WTC11 (cell line): Measurements from ENCODE around the gene SCN9A. TPM values are rescaled to one million over a fixed set of nuclear protein-coding genes. Genes with fewer than 3 reads are reported as not detected.

Experiments
- ATAC-seq: fragments of 200-7000 bp; cut with Tn5 transposase; 2 replicates; pipeline ENCODE4 v1.10.0; 2021; ENCODE audit warnings: mild to moderate bottlenecking, moderate library complexity
- CTCF ChIA-PET: fragments of 300-600 bp; sonication (Branson Sonifier 250); formaldehyde crosslinking; loops from one replicate; lab custom pipeline; 2021; ENCODE audit warnings: antibody characterized with exemption; lab: Charles Lee
- POLR2A ChIA-PET: fragments of 350-600 bp; sonication (Branson Sonifier 250); formaldehyde crosslinking; loops from one replicate; lab custom pipeline; 2021; ENCODE audit warnings: antibody characterized with exemption; lab: Charles Lee
- DNase-seq: peaks from one replicate; pipeline ENCODE4 v3.0.0; 2021; ENCODE audit warnings: low spot score
- H3K27ac Mint-ChIP-seq: 2 replicates; pipeline ENCODE4 v1.8.0; 2021; ENCODE audit warnings: mixed read lengths
- H3K27me3 Mint-ChIP-seq: 2 replicates; pipeline ENCODE4 v1.8.0; 2021; ENCODE audit warnings: low read depth, mild to moderate bottlenecking, moderate library complexity, mixed read lengths
- H3K36me3 Mint-ChIP-seq: 2 replicates; pipeline ENCODE4 v1.8.0; 2021; ENCODE audit warnings: mixed read lengths
- H3K4me1 Mint-ChIP-seq: 2 replicates; pipeline ENCODE4 v1.8.0; 2022; ENCODE audit warnings: mixed read lengths
- H3K4me3 Mint-ChIP-seq: 2 replicates; pipeline ENCODE4 v1.8.0; 2021; ENCODE audit warnings: mild to moderate bottlenecking, moderate library complexity, mixed read lengths
- H3K9me3 Mint-ChIP-seq: 2 replicates; pipeline ENCODE4 v1.8.0; 2021; ENCODE audit warnings: mixed read lengths
- AFF4 ChIP-seq: sonication (generic); formaldehyde crosslinking; IDR thresholded peaks from 2 replicates; pipeline ENCODE4 v1.8.1; 2023; ENCODE audit warnings: mild to moderate bottlenecking, missing genetic modification reagents, borderline replicate concordance
- CBFB ChIP-seq: sonication (generic); formaldehyde crosslinking; IDR thresholded peaks from 2 replicates; pipeline ENCODE4 v1.8.1; 2022; ENCODE audit warnings: mild to moderate bottlenecking, low read depth, missing genetic modification reagents
- FOXJ3 ChIP-seq: sonication (generic); formaldehyde crosslinking; IDR thresholded peaks from 2 replicates; pipeline ENCODE4 v1.9.0; 2021; ENCODE audit warnings: missing genetic modification reagents, mild to moderate bottlenecking, borderline replicate concordance
- FOXP1 ChIP-seq: sonication (generic); formaldehyde crosslinking; IDR thresholded peaks from 2 replicates; pipeline ENCODE4 v1.8.0; 2022; ENCODE audit warnings: missing genetic modification reagents, mild to moderate bottlenecking, moderate library complexity, borderline replicate concordance
- JUN ChIP-seq: sonication (generic); formaldehyde crosslinking; IDR thresholded peaks from 2 replicates; pipeline ENCODE4 v1.8.0; 2023; ENCODE audit warnings: mild to moderate bottlenecking, missing genetic modification reagents
- NFATC4 ChIP-seq: fragments of 250-450 bp; sonication (Bioruptor Pico); IDR thresholded peaks from 2 replicates; pipeline ENCODE4 v1.9.0; 2021; ENCODE audit warnings: mild to moderate bottlenecking
- USF2 ChIP-seq: sonication (generic); formaldehyde crosslinking; IDR thresholded peaks from 2 replicates; pipeline ENCODE4 v1.8.1; 2023; ENCODE audit warnings: mild to moderate bottlenecking, missing genetic modification reagents, moderate library complexity
- ZNF121 ChIP-seq: sonication (generic); formaldehyde crosslinking; IDR thresholded peaks from 2 replicates; pipeline ENCODE4 v1.8.0; 2023; ENCODE audit warnings: missing genetic modification reagents
- ZNF317 ChIP-seq: sonication (generic); formaldehyde crosslinking; IDR thresholded peaks from 2 replicates; pipeline ENCODE4 v1.8.1; 2023; ENCODE audit warnings: low read depth, mild to moderate bottlenecking, moderate library complexity, missing genetic modification reagents, borderline replicate concordance
- ZNF416 ChIP-seq: fragments of 250-450 bp; sonication (Bioruptor Pico); IDR thresholded peaks from 2 replicates; pipeline ENCODE4 v1.9.0; 2021; ENCODE audit warnings: mild to moderate bottlenecking, inconsistent platforms
- ZNF532 ChIP-seq: fragments of 250-450 bp; sonication (Bioruptor Pico); IDR thresholded peaks from 2 replicates; pipeline ENCODE4 v1.9.0; 2021; ENCODE audit warnings: mild to moderate bottlenecking, borderline replicate concordance
- total RNA-seq: library from RNA; stranded (reverse); gene quantifications from 3 replicates; pipeline ENCODE4 v1.2.3, GENCODE V29; 2021
- TF ChIP-seq, protein P1 (sequence below): sonication (generic); formaldehyde crosslinking; IDR thresholded peaks from 2 replicates; pipeline ENCODE4 v1.8.1; 2022; ENCODE audit warnings: low read depth, missing genetic modification reagents, borderline replicate concordance
- TF ChIP-seq, protein P2 (sequence below): sonication (generic); formaldehyde crosslinking; IDR thresholded peaks from 2 replicates; pipeline ENCODE4 v1.8.0; 2023; ENCODE audit warnings: mild to moderate bottlenecking, missing genetic modification reagents
- TF ChIP-seq, protein P3 (sequence below): sonication (generic); formaldehyde crosslinking; IDR thresholded peaks from 2 replicates; pipeline ENCODE4 v1.8.0; 2022; ENCODE audit warnings: missing genetic modification reagents

Gene SCN9A
- total RNA-seq, 1 experiment from 2014 or later = 7.3 TPM

DNA sequence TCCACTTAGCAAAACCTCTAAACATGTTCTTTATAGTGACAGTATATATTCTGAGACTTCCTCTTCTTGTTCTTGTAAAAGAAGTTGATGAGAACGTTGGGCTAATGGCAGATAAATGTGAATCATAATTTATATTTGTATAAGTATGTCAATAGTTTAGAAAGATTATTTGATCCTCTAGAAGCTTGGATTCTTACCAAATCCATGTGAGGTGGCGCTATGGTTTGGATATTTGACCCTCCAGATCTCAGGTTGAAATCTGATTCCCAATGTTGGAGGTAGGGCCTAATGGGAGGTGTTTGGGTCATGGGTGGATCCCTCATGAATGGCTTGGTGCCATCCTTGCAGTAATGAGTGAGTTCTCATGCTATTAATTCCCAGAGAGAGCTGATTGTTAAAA is 218.2 kb downstream of the SCN9A start (continued):
- TF ChIP-seq, protein P1, sequence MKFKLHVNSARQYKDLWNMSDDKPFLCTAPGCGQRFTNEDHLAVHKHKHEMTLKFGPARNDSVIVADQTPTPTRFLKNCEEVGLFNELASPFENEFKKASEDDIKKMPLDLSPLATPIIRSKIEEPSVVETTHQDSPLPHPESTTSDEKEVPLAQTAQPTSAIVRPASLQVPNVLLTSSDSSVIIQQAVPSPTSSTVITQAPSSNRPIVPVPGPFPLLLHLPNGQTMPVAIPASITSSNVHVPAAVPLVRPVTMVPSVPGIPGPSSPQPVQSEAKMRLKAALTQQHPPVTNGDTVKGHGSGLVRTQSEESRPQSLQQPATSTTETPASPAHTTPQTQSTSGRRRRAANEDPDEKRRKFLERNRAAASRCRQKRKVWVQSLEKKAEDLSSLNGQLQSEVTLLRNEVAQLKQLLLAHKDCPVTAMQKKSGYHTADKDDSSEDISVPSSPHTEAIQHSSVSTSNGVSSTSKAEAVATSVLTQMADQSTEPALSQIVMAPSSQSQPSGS (CRISPR knock-in tag) = no peak
- TF ChIP-seq FOXJ3 (CRISPR knock-in tag) = no peak

GRCh38 chr2:166156985-166157490 is 218.7 kb downstream of the SCN9A start:
- no peaks in the 10 kb centered on the region for H3K27me3 Mint-ChIP-seq
- H3K9me3 Mint-ChIP-seq = 0 out of 2 replicates have a peak, but pooled peaks cover 3% of the 10 kb centered on the region
- H3K4me1 Mint-ChIP-seq = peaks cover 4% of the 10 kb centered on the region; the same call in 1 of the 2 replicates

More at GRCh38 chr2:166156985-166157490, 218.7 kb downstream of the SCN9A start:
- CTCF ChIA-PET = no interaction called here
- H3K36me3 Mint-ChIP-seq = no peaks in the 10 kb centered on the region
- H3K4me3 Mint-ChIP-seq = no peak overlapping the region
- DNase-seq = no peak
- ATAC-seq = no peak
- no peak overlapping the region for H3K27ac Mint-ChIP-seq
- no peak for TF ChIP-seq ZNF532 (CRISPR knock-in tag)
- TF ChIP-seq FOXP1 (CRISPR knock-in tag) = no peak
- TF ChIP-seq USF2 = no peak
- TF ChIP-seq ZNF416 (CRISPR knock-in tag) = no peak
- no peak for TF ChIP-seq NFATC4
- TF ChIP-seq, protein P2, sequence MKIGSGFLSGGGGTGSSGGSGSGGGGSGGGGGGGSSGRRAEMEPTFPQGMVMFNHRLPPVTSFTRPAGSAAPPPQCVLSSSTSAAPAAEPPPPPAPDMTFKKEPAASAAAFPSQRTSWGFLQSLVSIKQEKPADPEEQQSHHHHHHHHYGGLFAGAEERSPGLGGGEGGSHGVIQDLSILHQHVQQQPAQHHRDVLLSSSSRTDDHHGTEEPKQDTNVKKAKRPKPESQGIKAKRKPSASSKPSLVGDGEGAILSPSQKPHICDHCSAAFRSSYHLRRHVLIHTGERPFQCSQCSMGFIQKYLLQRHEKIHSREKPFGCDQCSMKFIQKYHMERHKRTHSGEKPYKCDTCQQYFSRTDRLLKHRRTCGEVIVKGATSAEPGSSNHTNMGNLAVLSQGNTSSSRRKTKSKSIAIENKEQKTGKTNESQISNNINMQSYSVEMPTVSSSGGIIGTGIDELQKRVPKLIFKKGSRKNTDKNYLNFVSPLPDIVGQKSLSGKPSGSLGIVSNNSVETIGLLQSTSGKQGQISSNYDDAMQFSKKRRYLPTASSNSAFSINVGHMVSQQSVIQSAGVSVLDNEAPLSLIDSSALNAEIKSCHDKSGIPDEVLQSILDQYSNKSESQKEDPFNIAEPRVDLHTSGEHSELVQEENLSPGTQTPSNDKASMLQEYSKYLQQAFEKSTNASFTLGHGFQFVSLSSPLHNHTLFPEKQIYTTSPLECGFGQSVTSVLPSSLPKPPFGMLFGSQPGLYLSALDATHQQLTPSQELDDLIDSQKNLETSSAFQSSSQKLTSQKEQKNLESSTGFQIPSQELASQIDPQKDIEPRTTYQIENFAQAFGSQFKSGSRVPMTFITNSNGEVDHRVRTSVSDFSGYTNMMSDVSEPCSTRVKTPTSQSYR (CRISPR knock-in tag) = no peak
- TF ChIP-seq, protein P3, sequence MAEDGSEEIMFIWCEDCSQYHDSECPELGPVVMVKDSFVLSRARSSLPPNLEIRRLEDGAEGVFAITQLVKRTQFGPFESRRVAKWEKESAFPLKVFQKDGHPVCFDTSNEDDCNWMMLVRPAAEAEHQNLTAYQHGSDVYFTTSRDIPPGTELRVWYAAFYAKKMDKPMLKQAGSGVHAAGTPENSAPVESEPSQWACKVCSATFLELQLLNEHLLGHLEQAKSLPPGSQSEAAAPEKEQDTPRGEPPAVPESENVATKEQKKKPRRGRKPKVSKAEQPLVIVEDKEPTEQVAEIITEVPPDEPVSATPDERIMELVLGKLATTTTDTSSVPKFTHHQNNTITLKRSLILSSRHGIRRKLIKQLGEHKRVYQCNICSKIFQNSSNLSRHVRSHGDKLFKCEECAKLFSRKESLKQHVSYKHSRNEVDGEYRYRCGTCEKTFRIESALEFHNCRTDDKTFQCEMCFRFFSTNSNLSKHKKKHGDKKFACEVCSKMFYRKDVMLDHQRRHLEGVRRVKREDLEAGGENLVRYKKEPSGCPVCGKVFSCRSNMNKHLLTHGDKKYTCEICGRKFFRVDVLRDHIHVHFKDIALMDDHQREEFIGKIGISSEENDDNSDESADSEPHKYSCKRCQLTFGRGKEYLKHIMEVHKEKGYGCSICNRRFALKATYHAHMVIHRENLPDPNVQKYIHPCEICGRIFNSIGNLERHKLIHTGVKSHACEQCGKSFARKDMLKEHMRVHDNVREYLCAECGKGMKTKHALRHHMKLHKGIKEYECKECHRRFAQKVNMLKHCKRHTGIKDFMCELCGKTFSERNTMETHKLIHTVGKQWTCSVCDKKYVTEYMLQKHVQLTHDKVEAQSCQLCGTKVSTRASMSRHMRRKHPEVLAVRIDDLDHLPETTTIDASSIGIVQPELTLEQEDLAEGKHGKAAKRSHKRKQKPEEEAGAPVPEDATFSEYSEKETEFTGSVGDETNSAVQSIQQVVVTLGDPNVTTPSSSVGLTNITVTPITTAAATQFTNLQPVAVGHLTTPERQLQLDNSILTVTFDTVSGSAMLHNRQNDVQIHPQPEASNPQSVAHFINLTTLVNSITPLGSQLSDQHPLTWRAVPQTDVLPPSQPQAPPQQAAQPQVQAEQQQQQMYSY = no peak
- TF ChIP-seq ZNF121 (CRISPR knock-in tag) = no peak
- TF ChIP-seq CBFB = no peak
- no peak for TF ChIP-seq AFF4 (CRISPR knock-in tag)
- TF ChIP-seq JUN (CRISPR knock-in tag) = no peak
- no peak for TF ChIP-seq ZNF317
- POLR2A ChIA-PET = no interaction called here
